Hepatocyte (in vitro differentiated cells): ENCODE results near the gene NAE1. TPM values are rescaled to one million over a fixed set of nuclear protein-coding genes. Genes with fewer than 3 reads are reported as not detected.

Experiments used
- DNase-seq: peaks from one replicate; pipeline ENCODE4 v3.0.0-alpha.2; 2016; ENCODE audit warnings: low spot score
- H2AFZ ChIP-seq: fragments of 200-600 bp; sonication (generic); 2 replicates; pipeline ENCODE4 v1.6.0; 2016; ENCODE audit warnings: antibody characterized with exemption, mild to moderate bottlenecking
- H3K27ac ChIP-seq: fragments of 200-600 bp; sonication (generic); 2 replicates; pipeline ENCODE4 v1.5.1; 2016; ENCODE audit warnings: mild to moderate bottlenecking
- H3K27me3 ChIP-seq: fragments of 200-600 bp; sonication (generic); 2 replicates; pipeline ENCODE4 v1.6.1; 2016
- H3K36me3 ChIP-seq: fragments of 200-600 bp; sonication (generic); replicated peaks from 2 replicates; pipeline ENCODE4 v1.5.1; 2016; ENCODE audit warnings: low read depth; ENCODE audit not compliant: insufficient read depth
- H3K4me1 ChIP-seq: fragments of 200-600 bp; sonication (generic); 2 replicates; pipeline ENCODE4 v1.5.1; 2016; ENCODE audit warnings: mild to moderate bottlenecking, moderate library complexity; ENCODE audit not compliant: insufficient read depth
- H3K4me2 ChIP-seq: fragments of 200-600 bp; sonication (generic); 2 replicates; pipeline ENCODE4 v1.6.0; 2016
- H3K4me3 ChIP-seq: fragments of 200-600 bp; sonication (generic); 2 replicates; pipeline ENCODE4 v1.5.1; 2016; ENCODE audit warnings: mild to moderate bottlenecking
- H3K79me2 ChIP-seq: fragments of 200-600 bp; sonication (generic); 2 replicates; pipeline ENCODE4 v1.6.0; 2017; ENCODE audit warnings: mild to moderate bottlenecking
- H3K9me2 ChIP-seq: fragments of 200-600 bp; sonication (generic); replicated peaks from 2 replicates; pipeline ENCODE4 v1.6.0; 2017; ENCODE audit warnings: mild to moderate bottlenecking; ENCODE audit not compliant: insufficient read depth
- H3K9me3 ChIP-seq: fragments of 200-600 bp; sonication (generic); 2 replicates; pipeline ENCODE4 v1.5.1; 2016; ENCODE audit warnings: low read depth, mild to moderate bottlenecking
- H4K20me1 ChIP-seq: fragments of 200-600 bp; sonication (generic); 2 replicates; pipeline ENCODE4 v1.6.0; 2016; ENCODE audit warnings: mild to moderate bottlenecking; ENCODE audit not compliant: insufficient read depth, poor library complexity, severe bottlenecking
- EZH2 ChIP-seq: fragments of 200-600 bp; sonication (generic); IDR thresholded peaks from 2 replicates; pipeline ENCODE4 v1.6.1; 2016; ENCODE audit warnings: antibody characterized with exemption, mild to moderate bottlenecking, borderline replicate concordance
- EZH2phosphoT487 ChIP-seq: fragments of 200-600 bp; sonication (generic); IDR thresholded peaks from one replicate; pipeline ENCODE4 v1.6.1; 2018; ENCODE audit warnings: antibody characterized with exemption, mild to moderate bottlenecking, low read depth, moderate library complexity; ENCODE audit not compliant: unreplicated experiment, severe bottlenecking
- WGBS: methylation state at CpG from one replicate; pipeline ENCODE4 v1.1.6; 2016; ENCODE audit warnings: low lambda C conversion rate; ENCODE audit errors: missing lambda C conversion rate; 5-methylcytosine and 5-hydroxymethylcytosine counted together
- polyA plus RNA-seq: library from polyadenylated mRNA; unstranded; fragments of >200 nt; fragmentation: Nextera tagmentation; extraction: Ambion mirVana; gene quantifications from 2 replicates; pipeline ENCODE4 v1.2.1, GENCODE V29; 2016
- total RNA-seq: library from RNA; depleted of rRNA; stranded (reverse); fragments of >200 nt; gene quantifications from 2 replicates; pipeline ENCODE4 v1.2.3, GENCODE V29; 2014
- TF ChIP-seq, protein P1 (sequence below): fragments of 200-600 bp; sonication (generic); IDR thresholded peaks from 2 replicates; pipeline ENCODE4 v1.5.1; 2016; ENCODE audit warnings: antibody characterized with exemption, mild to moderate bottlenecking; ENCODE audit not compliant: poor library complexity

NAE1 gene
- total and polyA plus RNA-seq, 2 experiments from 2014 or later = 60.3 to 68.5 TPM

DNA sequence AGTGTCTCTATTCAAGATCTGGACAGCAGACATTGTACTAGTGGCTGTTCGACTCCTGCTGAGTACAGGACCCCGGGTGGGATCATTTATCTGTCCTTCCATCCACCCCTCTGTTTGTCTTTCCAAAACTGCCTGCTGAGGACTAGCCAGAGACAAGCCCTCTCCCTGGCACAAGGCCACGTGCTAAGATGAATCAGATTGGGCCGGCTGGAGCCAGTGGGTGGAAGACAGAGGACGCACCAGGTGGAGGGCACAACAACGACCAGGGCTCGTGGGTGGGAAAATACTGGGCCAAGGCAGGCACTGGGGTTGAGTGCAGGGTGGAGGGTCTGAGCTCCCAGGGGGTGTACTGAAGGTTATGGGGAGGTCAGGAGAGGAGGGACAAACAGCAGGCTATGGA is 12.0 kb upstream of the NAE1 start:
- DNase-seq = no peak
- Histone ChIP-seq H3K4me2 (no peak overlapping the region), H3K36me3 (no peaks in the 10 kb centered on the region), H3K4me3 (no peak overlapping the region), H3K27me3 (peaks cover 48% of the 10 kb centered on the region), H3K27ac (no peak overlapping the region), H3K9me2 (no peaks in the 10 kb centered on the region), H2AFZ (no peak overlapping the region), H3K9me3 (no peaks in the 10 kb centered on the region), H3K79me2 (no peaks in the 10 kb centered on the region), H4K20me1 (no peaks in the 10 kb centered on the region), H3K4me1 (peaks cover 3% of the 10 kb centered on the region)
- no peak for TF ChIP-seq EZH2phosphoT487
- TF ChIP-seq EZH2 = no peak
- TF ChIP-seq, protein P1, sequence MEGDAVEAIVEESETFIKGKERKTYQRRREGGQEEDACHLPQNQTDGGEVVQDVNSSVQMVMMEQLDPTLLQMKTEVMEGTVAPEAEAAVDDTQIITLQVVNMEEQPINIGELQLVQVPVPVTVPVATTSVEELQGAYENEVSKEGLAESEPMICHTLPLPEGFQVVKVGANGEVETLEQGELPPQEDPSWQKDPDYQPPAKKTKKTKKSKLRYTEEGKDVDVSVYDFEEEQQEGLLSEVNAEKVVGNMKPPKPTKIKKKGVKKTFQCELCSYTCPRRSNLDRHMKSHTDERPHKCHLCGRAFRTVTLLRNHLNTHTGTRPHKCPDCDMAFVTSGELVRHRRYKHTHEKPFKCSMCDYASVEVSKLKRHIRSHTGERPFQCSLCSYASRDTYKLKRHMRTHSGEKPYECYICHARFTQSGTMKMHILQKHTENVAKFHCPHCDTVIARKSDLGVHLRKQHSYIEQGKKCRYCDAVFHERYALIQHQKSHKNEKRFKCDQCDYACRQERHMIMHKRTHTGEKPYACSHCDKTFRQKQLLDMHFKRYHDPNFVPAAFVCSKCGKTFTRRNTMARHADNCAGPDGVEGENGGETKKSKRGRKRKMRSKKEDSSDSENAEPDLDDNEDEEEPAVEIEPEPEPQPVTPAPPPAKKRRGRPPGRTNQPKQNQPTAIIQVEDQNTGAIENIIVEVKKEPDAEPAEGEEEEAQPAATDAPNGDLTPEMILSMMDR = no peak
- 82% methylated on average over 7 of the region's 7 CpGs for WGBS

DNA sequence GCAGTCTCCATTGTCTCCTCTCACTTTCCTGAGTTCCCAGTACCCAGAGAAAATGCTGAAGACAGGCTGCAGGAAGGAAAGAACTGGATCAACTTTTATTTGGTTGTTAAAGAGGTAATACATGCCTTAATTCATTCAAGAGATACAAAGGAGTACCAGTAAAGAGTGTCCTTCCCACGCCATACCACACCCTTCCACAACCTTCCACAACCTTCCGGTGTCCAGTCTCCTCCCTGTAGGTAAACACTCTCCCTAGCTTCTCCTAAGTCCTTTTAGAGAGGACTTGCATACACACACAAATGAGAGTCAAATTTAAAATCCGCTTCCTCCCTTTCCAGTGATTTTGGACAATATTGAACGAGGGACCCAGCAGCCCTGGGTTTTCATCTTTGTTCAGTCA is 10.6 kb upstream of the NAE1 start:
- H3K9me2 ChIP-seq = no peaks in the 10 kb centered on the region
- TF ChIP-seq EZH2phosphoT487 (no peak), EZH2 (no peak)
- TF ChIP-seq, protein P1 = no peak
- no peak overlapping the region for H3K4me3 ChIP-seq
- no peak overlapping the region for H3K27ac ChIP-seq
- no peak for DNase-seq
- H3K36me3 ChIP-seq = no peaks in the 10 kb centered on the region
- 82% methylated on average over 4 of the region's 4 CpGs for WGBS
- no peaks in the 10 kb centered on the region for H3K79me2 ChIP-seq
- H2AFZ ChIP-seq = no peak overlapping the region
- H3K27me3 ChIP-seq = peaks cover 36% of the 10 kb centered on the region
- no peaks in the 10 kb centered on the region for H3K9me3 ChIP-seq
- H3K4me2 ChIP-seq = no peak overlapping the region
- H4K20me1 ChIP-seq = no peaks in the 10 kb centered on the region
- H3K4me1 ChIP-seq = peaks cover 3% of the 10 kb centered on the region

DNA sequence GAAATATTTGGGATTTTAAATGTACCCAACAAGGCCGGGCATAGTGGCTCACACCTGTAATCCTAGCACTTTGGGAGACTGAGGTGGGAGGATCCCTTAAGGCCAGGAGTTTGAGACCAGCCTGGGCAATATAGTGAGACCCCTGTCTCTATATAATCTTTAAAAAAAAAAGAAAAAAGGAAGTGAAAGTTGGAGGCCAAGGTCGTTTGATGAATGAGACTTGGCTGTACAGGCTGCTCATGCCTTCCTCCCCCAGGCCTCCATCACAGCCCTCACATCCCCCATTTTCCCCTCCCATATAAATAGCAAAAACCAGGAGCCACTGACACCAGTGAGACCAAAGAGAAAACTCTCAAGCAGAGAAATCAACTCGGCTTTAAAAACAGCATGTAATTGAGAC is 10.1 kb upstream of the NAE1 start:
- H3K4me3 ChIP-seq = no peak overlapping the region
- no peaks in the 10 kb centered on the region for H3K9me2 ChIP-seq
- no peaks in the 10 kb centered on the region for H3K36me3 ChIP-seq
- 61% methylated on average over 3 of the region's 3 CpGs for WGBS
- H3K4me1 ChIP-seq = peaks cover 3% of the 10 kb centered on the region
- H4K20me1 ChIP-seq = no peaks in the 10 kb centered on the region
- no peaks in the 10 kb centered on the region for H3K79me2 ChIP-seq
- no peak overlapping the region for H3K4me2 ChIP-seq
- DNase-seq = no peak
- H2AFZ ChIP-seq = no peak overlapping the region
- peaks cover 32% of the 10 kb centered on the region for H3K27me3 ChIP-seq
- TF ChIP-seq EZH2phosphoT487 (no peak), EZH2 (no peak)
- TF ChIP-seq, protein P1 = no peak
- no peaks in the 10 kb centered on the region for H3K9me3 ChIP-seq
- no peak overlapping the region for H3K27ac ChIP-seq

GRCh38 chr16:66834746-66835145 is 4.0 kb upstream of the NAE1 start:
- no peak overlapping the region for H3K4me2 ChIP-seq
- no peaks in the 10 kb centered on the region for H3K36me3 ChIP-seq
- H4K20me1 ChIP-seq = peaks cover 3% of the 10 kb centered on the region
- no peak overlapping the region for H2AFZ ChIP-seq
- H3K4me1 ChIP-seq = peaks cover 3% of the 10 kb centered on the region
- WGBS = 85% methylated on average over 5 of the region's 5 CpGs
- no peak for TF ChIP-seq EZH2phosphoT487
- H3K27me3 ChIP-seq = peaks cover 5% of the 10 kb centered on the region
- DNase-seq = no peak
- peaks cover 4% of the 10 kb centered on the region for H3K79me2 ChIP-seq
- no peaks in the 10 kb centered on the region for H3K9me2 ChIP-seq
- no peak overlapping the region for H3K4me3 ChIP-seq
- no peak overlapping the region for H3K27ac ChIP-seq
- H3K9me3 ChIP-seq = no peaks in the 10 kb centered on the region
